ENCODE measurements around the gene NLRP6.
"Not testable (repeated sequence)": the region's sequence is repeated elsewhere in the genome, so short reads cannot be mapped to it uniquely, and the experiment has no call there.

NLRP6 gene

GRCh38 chr11:278001-278951 is at the start of gene NLRP6:
TSS of gene NLRP6 (plus strand) at chr11:278407. CDS start at chr11:278570, 163 bp downstream.
- DNase-seq = peak in 1 of 2 experiments; percentile 5

- DNase-seq = no peak
These were observed 47.8 kb upstream of the NLRP6 start for GRCh38 chr11:230431-230830.

- DNase-seq = no peak
These were observed 45.2 kb upstream of the NLRP6 start for GRCh38 chr11:232783-233565.

GRCh38 chr11:235180-235579 is 43.0 kb upstream of the NLRP6 start:
- no peak for DNase-seq

- DNase-seq = peak; percentile 70 to 78
These were observed 42.6 kb upstream of the NLRP6 start for GRCh38 chr11:235609-235996.

- peak; percentile 76 to 78 for DNase-seq
These were observed 42.0 kb upstream of the NLRP6 start, which contains the start of gene SIRT3 for GRCh38 chr11:235997-236773. TSS of gene SIRT3 (minus strand) at chr11:236342. CDS start at chr11:236328, 14 bp downstream.

- DNase-seq = peak; percentile 87 to 91
These were observed 41.1 kb upstream of the NLRP6 start, which contains the start of gene PSMD13 for GRCh38 chr11:236774-237767. TSS of gene PSMD13 (plus strand) at chr11:236976. CDS start at chr11:237050, 74 bp downstream.

- not testable (repeated sequence) for DNase-seq
These were observed 39.9 kb upstream of the NLRP6 start for GRCh38 chr11:238346-238745.

GRCh38 chr11:240315-240714 is 37.9 kb upstream of the NLRP6 start:
- no peak for DNase-seq

GRCh38 chr11:241634-242033 is 36.6 kb upstream of the NLRP6 start:
- no peak for DNase-seq

- no peak for DNase-seq
These were observed 33.8 kb upstream of the NLRP6 start for GRCh38 chr11:244376-244775.

GRCh38 chr11:249062-249461 is 29.1 kb upstream of the NLRP6 start:
- no peak for DNase-seq

- DNase-seq = no peak
These were observed 27.9 kb upstream of the NLRP6 start for GRCh38 chr11:250274-250673.

GRCh38 chr11:250740-251299 is 27.4 kb upstream of the NLRP6 start:
- peak; percentile 81 to 86 for DNase-seq

GRCh38 chr11:251550-251949 is 26.7 kb upstream of the NLRP6 start:
- no peak for DNase-seq

GRCh38 chr11:252666-253065 is 25.5 kb upstream of the NLRP6 start:
- DNase-seq = no peak

- DNase-seq = no peak
These were observed 24.9 kb upstream of the NLRP6 start for GRCh38 chr11:253160-253885.

- no peak for DNase-seq
These were observed 24.3 kb upstream of the NLRP6 start for GRCh38 chr11:253886-254270.

GRCh38 chr11:255176-255575 is 23.0 kb upstream of the NLRP6 start:
- DNase-seq = no peak

- no peak for DNase-seq
These were observed 22.4 kb upstream of the NLRP6 start for GRCh38 chr11:255816-256215.
